Parathyroid adenoma (tissue), 2 donors: Measurements from ENCODE around the gene SLC39A9.

Experiments used
- H2AFZ ChIP-seq: fragments of 300-600 bp; sonication (generic); one replicate; pipeline ENCODE4 v1.7.0; 2017; ENCODE audit warnings: antibody characterized with exemption, mild to moderate bottlenecking
- H3K27ac ChIP-seq: fragments of 300-600 bp; sonication (generic); one replicate; pipeline ENCODE4 v1.7.0; 2017
- H3K27me3 ChIP-seq: fragments of 300-600 bp; sonication (generic); one replicate; pipeline ENCODE4 v1.7.0; 2017; ENCODE audit warnings: low read length; ENCODE audit not compliant: control insufficient read depth, insufficient read depth
- H3K36me3 ChIP-seq: fragments of 300-600 bp; sonication (generic); one replicate; pipeline ENCODE4 v1.7.0; 2017; ENCODE audit warnings: low read length; ENCODE audit not compliant: control insufficient read depth, insufficient read depth
- H3K4me1 ChIP-seq: fragments of 300-600 bp; sonication (generic); one replicate; pipeline ENCODE4 v1.7.0; 2017; ENCODE audit warnings: control low read depth
- H3K4me2 ChIP-seq: fragments of 300-600 bp; sonication (generic); one replicate; pipeline ENCODE4 v1.7.0; 2017; ENCODE audit warnings: low read length
- H3K4me3 ChIP-seq: fragments of 300-600 bp; sonication (generic); one replicate; pipeline ENCODE4 v1.7.0; 2017; ENCODE audit warnings: low read depth, low read length
- H3K79me2 ChIP-seq: fragments of 300-600 bp; sonication (generic); one replicate; pipeline ENCODE4 v1.7.0; 2017; ENCODE audit warnings: control low read depth
- H3K9ac ChIP-seq: fragments of 300-600 bp; sonication (generic); one replicate; pipeline ENCODE4 v1.7.0; 2017; ENCODE audit warnings: mild to moderate bottlenecking
- H3K9me3 ChIP-seq: fragments of 300-600 bp; sonication (generic); one replicate; pipeline ENCODE4 v1.7.0; 2017; ENCODE audit warnings: low read length; ENCODE audit not compliant: control insufficient read depth
- TF ChIP-seq, protein P1 (sequence below): fragments of 300-600 bp; sonication (generic); IDR thresholded peaks from one replicate; pipeline ENCODE4 v1.7.0; 2017; ENCODE audit warnings: antibody characterized with exemption, mild to moderate bottlenecking
- donor health status: primary hyperparathyroidism.

SLC39A9 gene

DNA sequence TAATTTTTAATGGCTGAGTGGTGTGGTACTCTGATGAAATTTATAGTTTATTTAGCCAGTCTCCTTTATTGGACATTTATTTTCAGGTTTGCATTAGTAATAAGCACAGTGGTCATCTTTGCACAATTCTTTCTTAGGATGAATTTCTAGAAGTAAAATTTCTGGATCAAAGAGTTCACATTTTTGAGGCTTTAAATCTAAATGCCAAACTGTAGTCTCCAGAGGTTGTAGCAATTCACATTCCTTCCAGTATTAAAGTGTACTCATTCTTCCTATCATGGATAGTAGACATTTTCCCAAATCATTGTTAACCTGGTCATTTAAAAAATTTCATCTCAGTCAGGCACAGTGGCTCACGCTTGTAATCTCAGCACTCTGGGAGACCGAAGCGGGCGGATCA is 24.8 kb downstream of the SLC39A9 start:
- Histone ChIP-seq H3K27ac (no peak overlapping the region), H3K4me2 (no peak overlapping the region), H3K36me3 (no peaks in the 10 kb centered on the region), H3K4me3 (no peak overlapping the region), H3K4me1 (no peaks in the 10 kb centered on the region), H3K9me3 (no peaks in the 10 kb centered on the region), H3K27me3 (no peaks in the 10 kb centered on the region), H3K79me2 (peaks cover 7% of the 10 kb centered on the region), H2AFZ (no peak overlapping the region), H3K9ac (no peak overlapping the region)
- TF ChIP-seq, protein P1, sequence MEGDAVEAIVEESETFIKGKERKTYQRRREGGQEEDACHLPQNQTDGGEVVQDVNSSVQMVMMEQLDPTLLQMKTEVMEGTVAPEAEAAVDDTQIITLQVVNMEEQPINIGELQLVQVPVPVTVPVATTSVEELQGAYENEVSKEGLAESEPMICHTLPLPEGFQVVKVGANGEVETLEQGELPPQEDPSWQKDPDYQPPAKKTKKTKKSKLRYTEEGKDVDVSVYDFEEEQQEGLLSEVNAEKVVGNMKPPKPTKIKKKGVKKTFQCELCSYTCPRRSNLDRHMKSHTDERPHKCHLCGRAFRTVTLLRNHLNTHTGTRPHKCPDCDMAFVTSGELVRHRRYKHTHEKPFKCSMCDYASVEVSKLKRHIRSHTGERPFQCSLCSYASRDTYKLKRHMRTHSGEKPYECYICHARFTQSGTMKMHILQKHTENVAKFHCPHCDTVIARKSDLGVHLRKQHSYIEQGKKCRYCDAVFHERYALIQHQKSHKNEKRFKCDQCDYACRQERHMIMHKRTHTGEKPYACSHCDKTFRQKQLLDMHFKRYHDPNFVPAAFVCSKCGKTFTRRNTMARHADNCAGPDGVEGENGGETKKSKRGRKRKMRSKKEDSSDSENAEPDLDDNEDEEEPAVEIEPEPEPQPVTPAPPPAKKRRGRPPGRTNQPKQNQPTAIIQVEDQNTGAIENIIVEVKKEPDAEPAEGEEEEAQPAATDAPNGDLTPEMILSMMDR = no peak

DNA sequence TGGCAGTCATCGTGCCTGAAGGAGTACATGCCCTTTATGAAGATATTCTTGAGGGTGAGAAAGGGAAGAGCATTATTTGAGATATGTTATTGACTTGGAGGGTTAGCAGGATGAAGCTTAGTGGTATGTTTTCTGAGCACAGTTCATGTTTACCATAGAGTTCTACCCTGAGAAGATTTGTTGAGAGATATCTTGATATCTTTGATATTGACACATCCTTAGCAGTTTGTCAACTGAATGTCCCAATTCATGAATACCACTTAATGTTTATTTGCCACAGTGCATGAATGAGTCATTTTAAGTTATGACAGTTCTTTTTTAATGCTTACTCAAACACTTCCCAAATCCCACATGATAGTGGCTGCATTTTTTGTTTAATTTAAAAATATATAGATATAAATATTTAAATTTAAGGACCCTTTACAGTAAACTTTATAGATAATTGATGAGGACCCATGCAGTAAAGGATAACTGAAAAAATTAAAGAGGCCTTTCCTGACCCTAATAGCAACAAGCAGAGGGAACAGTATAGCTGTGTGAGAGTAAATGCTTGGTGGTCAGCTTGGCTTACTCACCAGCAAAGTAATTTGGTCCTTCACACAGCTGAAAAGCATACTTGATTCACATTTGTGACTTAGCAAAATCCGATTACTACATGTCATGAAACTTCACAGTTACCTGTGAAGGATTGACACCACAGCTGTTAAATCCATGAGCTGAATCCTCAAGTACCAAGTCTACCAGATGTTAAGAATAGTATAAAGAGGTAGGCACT is 25.8 kb downstream of the SLC39A9 start:
- H3K9me3 ChIP-seq = no peaks in the 10 kb centered on the region
- H3K4me1 ChIP-seq = no peaks in the 10 kb centered on the region
- TF ChIP-seq, protein P1 = no peak
- no peaks in the 10 kb centered on the region for H3K27me3 ChIP-seq
- no peaks in the 10 kb centered on the region for H3K36me3 ChIP-seq
- no peak overlapping the region for H3K27ac ChIP-seq
- no peak overlapping the region for H2AFZ ChIP-seq
- no peak overlapping the region for H3K4me2 ChIP-seq
- H3K4me3 ChIP-seq = no peak overlapping the region
- H3K79me2 ChIP-seq = peaks cover 6% of the 10 kb centered on the region
- H3K9ac ChIP-seq = no peak overlapping the region

DNA sequence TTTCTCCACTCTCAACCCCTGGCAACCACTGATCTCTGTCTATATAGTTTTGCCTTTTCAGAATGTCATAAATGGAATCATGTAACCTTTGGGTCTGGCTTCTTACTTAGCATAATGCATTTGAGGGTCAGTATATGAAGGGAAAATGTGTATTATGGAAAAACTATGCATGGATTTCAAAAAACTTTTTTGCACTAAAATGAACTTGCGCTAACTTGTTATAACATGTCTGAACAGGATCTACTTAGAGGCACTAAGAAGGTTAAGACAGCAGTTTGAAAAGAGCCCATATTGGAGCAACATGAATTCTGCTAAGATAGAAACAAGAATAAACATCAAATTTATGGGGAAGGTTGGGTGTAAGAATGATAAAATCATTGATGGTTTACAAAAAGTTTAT is 29.1 kb downstream of the SLC39A9 start:
- TF ChIP-seq, protein P1 = no peak
- Histone ChIP-seq H3K27me3 (no peaks in the 10 kb centered on the region), H3K4me3 (no peak overlapping the region), H3K79me2 (peaks cover 13% of the 10 kb centered on the region), H3K27ac (no peak overlapping the region), H3K4me1 (no peaks in the 10 kb centered on the region), H3K9ac (no peak overlapping the region), H3K36me3 (no peaks in the 10 kb centered on the region), H2AFZ (no peak overlapping the region), H3K9me3 (no peaks in the 10 kb centered on the region), H3K4me2 (no peak overlapping the region)

DNA sequence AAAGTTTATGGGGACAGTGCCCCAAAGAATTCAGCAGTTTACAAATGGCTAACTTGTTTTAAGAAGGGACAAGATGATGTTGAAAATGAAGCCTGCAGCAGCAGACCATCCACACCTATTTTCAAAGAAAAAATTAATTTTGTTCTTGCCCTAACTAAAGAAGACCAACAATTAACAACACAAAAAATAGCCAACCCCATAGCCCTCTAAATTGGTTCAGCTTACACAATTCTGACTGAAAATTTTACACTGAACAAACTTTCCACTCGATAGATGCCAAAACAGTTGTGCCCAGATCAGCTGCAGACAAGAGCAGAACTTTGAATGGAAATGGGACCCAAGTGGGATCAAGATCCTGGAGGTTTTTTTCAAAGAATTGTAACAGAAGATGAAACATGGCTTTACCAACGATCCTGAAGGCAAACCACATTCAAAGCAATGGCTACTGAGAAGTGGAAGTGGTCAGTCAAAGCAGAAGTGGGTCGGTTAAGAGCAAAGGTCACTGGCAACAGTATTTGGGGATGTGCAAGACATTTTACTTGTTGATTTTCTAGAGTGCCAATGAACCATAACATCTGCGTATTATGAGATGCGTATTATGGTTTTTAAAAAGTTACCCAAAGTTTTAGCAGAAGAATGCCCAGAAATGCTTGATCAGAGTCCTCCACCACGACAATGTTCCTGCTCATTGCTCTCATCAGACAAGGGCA is 30.0 kb downstream of the SLC39A9 start:
- TF ChIP-seq, protein P1 = no peak
- Histone ChIP-seq H3K4me2 (no peak overlapping the region), H3K79me2 (peaks cover 14% of the 10 kb centered on the region), H3K27ac (no peak overlapping the region), H2AFZ (no peak overlapping the region), H3K36me3 (no peaks in the 10 kb centered on the region), H3K27me3 (no peaks in the 10 kb centered on the region), H3K4me1 (no peaks in the 10 kb centered on the region), H3K4me3 (no peak overlapping the region), H3K9me3 (no peaks in the 10 kb centered on the region), H3K9ac (no peak overlapping the region)
